NCI-H82 treated with DMSO at 0.1 percent for 48 hours (cell line): ENCODE measurements around the gene BUD13.
A peak's percentile ranks its signal among the peaks of the same experiment; 100 is the strongest.

ENCODE experiments used
- DNase-seq: peaks from one replicate; lab custom pipeline; 2025; ENCODE audit not compliant: unreplicated experiment; lab: John Stamatoyannopoulos, UW

The BUD13 gene

GRCh38 chr11:116720895-116721294 lies 51.9 kb downstream of the BUD13 start:
- no peak for DNase-seq

DNA sequence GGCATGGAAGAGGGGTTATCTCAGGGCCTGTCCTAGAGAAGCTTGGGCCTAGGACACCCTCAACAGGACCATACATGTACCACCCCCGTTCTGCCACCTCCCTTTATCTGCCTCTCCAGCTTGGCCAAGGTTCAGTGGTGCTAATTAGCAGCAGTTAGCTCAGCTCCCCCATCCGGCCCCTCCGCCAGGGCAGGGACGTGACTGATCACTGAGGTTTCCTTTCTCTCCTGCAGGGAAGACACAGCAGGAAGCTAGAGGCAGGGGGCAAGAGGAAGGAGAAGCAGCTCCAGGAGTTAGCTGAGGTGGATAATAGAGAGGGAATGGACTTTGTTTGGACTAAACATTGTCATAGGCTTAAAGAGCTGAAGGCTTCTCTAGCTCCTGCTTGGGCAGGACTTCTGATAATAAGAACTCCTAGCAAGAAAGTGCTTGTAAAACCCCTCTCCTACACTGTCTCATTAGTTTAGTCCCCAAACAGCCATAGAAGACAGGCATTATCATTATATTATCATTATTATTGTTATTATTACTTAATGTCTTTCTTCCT lies 53.8 kb downstream of the BUD13 start:
- DNase-seq = no peak

DNA sequence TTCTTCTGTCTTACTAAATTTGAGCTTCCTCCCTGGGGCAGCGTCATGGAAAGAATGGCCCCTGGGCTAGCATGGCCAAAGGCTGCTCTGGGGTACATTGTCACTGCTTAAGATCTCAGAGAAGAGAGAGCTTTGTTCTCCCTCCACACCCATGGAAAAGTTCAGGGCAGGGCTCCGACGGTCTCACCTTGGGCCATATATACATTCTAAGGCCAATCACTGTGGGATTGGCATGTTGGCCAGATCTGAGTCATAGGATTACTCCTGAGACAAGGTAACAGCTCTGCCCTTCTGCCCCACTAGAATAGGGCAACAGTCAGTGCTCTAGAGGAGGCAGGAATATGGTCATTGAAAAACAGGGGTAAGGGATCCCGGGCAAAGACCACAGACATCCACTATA lies 56.2 kb downstream of the BUD13 start:
- no peak for DNase-seq

DNA sequence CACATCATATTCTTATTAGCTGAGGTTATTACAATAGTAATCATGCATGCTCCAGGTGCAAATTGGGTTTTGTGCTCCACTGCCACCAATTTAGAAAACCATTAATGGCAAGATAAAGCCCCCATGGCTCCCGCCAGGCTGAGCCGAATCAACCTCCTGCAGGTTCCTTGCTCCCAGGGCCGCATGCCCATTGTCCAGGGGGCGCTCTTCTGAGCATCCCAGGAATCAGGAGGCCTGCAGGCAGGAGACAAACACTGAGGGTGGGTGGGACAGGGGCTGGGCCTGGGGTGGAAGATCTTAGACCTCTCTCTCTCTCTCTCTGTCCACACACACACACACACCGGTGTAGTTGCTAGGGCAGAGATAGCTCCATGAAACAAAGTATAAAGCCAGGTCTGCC lies 57.4 kb downstream of the BUD13 start:
- no peak for DNase-seq

GRCh38 chr11:116714902-116715301 lies 57.9 kb downstream of the BUD13 start:
- DNase-seq = no peak

DNA sequence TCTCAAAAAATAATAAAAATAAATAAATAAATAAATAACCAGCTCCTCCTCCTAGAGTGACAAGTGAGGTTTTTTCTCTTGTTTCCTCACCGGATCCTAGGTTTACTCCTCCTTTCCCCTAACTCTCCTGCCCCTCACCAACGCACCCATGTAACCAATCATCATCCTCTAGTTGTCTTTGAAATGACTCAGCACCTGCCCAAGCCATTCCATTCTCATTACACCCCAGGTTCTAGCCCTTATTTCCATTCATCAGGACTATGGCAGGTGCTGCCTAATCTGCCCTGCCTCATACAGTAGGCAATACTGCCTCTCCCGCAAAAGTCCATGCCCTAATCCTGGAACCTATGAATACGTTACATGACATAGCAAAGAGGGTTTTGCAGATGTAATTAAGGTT lies 60.4 kb downstream of the BUD13 start:
- DNase-seq = no peak

DNA sequence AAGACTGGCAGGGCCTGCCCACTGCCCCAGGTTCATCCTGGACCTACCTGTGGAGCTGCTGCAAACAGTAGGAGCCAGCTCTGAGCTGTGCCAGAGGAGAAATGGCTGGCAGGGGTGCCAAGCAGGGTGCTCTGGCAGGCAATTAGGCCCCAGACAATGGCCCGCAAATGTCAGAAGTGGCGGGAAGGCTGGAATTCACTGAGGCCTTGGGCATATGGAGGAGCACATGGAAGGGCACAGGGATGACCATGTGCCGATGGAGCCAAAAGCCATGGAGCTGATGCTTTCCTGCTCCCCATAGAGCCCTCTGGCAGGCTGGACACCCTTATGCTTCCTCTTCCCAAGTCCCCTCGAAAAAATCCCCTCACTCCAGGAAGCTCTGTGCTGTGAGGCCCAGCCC lies 62.0 kb downstream of the BUD13 start:
- no peak for DNase-seq

DNA sequence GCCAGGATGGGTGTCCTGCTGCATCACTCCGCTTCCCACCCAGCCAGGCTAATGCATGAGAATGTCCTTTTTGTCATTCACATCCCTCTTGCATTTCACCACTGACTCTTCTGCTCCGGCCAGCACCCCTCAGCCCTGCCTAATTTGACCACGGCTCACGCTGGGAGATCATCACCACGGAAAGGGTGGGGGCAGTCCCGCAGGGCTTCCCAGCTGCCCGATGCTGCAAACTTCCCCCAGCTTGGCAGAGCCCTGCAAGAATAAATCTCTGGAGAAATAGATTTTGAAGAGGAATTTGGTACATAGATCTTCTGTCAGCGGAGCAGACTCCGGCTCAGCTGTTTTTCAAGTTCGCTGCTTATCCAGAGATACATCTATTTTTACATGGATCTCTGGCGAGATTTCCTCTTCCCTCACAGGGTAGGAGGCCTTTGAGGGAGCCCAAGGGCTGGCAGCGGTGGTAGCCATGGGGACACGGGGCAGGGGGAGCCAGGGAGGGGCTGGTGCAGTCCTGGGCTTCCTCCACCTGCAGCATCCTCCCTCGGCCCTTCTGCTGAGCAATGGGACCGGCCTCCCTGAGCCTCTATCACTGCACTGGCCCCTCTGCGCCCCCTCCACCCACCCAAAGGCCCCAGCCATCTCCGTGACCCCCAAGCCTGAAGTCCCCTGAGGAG lies 62.6 kb downstream of the BUD13 start:
- no peak for DNase-seq

GRCh38 chr11:116707746-116708145 lies 65.0 kb downstream of the BUD13 start:
- DNase-seq = no peak

DNA sequence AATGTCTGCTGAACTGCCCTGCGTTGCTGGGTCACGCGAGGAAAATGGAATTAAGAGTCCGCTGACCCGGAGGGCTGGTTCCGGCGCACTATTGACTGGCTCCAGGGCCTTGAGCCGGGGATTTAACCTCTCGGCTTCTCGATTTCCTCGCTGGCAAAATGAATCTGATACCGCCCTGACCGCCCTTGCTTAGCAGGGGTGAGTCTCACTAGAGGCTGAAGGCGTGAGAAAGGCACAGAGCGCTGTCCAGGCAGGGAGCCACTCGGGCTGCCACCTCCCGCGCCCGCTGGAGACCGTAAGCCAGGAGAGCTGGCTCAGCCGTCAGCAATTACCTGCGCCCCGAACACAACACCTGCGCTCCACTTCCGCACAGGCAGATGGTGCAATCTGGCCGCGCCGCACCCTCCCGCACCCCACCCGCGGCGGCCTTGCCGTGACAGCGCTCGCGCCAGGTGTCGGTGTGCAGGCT lies 65.6 kb downstream of the BUD13 start:
- no peak for DNase-seq

DNA sequence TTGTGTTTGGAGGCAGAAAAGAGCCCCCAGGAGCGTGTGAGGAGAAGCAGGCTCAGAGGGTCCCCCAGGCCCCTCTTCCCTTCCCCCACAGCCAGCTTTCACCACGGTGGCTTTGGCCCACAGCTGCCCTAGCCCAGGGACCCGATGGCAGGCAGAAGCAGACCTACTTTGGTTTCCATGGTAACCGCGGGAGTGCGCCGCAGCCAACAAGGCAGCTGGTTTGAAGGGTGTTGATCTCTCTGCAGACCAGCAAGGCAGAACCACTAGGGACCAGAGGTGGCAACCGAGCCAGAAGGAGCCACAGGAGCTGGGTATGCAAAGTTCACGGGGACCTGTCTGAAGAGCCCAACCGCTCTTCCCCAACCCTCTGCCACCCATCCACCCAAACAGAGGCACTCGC lies 69.4 kb downstream of the BUD13 start:
- peak; percentile 9 for DNase-seq

DNA sequence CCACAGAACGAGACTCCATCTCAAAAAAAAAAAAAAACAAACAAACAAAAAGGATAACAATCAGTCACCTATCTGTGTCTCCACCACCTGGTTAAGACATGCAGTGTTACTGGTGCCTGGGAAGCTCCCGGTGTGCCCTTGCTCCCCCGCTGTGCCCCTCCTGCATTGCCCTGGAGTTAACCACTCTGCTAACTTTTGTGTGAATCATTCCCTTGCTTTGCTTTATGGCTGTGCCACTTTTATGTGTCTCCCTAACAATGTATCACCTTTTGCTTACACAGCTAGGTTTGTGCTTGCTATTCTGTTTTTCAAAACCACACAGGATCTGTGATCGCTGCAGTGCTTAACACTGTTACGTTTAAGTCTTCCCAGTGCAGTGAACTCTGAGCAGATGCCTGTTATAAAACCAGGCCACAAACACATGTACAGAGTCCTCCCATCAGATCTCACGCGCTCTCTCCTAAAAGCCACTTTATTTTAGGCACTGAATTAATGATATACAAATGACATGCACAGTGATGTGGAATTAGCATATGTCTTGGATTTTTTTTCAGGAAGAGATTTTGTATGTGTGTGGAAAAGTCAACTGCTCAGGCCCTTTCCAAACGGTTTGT lies 69.9 kb downstream of the BUD13 start:
- DNase-seq = no peak

- DNase-seq = no peak
Observed at GRCh38 chr11:116701876-116702275, 70.9 kb downstream of the BUD13 start.

- no peak for DNase-seq
Observed at GRCh38 chr11:116701297-116701801, 71.4 kb downstream of the BUD13 start.

GRCh38 chr11:116700586-116701220 lies 72.1 kb downstream of the BUD13 start:
- no peak for DNase-seq
